ENCODE results near the gene ITGAV. TPM values are rescaled to one million over a fixed set of nuclear protein-coding genes. Genes with fewer than 3 reads are reported as not detected.

The ITGAV gene
- total RNA-seq, 4 donors from 2014 or later, result 100 to 127 (median 117) TPM

DNA sequence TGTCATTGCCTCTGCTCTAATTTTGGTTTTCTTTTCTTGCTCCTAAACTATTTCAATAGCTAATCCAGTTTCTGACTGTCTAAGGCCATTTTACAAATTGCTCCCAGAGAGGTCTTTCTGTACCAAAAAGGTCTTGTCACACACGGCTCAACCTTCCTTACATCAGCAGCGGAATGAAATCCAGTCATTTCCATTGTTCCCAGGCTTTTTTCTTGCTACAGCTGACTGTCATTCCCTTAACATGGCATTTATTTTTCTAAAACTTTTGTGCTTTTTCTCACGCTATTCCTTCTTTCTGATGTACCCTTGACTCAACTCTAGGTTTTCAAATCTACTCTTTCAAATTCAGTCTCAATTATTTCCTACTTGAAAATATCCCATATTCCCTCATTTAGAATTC is 128.3 kb downstream of the ITGAV start:
- H3K27ac ChIP-seq, result no peak overlapping the region
- H3K27me3 ChIP-seq, result no peaks in the 10 kb centered on the region
- no peaks in the 10 kb centered on the region for H3K9me3 ChIP-seq
- no peaks in the 10 kb centered on the region for H3K4me1 ChIP-seq
- TF ChIP-seq, protein P1, sequence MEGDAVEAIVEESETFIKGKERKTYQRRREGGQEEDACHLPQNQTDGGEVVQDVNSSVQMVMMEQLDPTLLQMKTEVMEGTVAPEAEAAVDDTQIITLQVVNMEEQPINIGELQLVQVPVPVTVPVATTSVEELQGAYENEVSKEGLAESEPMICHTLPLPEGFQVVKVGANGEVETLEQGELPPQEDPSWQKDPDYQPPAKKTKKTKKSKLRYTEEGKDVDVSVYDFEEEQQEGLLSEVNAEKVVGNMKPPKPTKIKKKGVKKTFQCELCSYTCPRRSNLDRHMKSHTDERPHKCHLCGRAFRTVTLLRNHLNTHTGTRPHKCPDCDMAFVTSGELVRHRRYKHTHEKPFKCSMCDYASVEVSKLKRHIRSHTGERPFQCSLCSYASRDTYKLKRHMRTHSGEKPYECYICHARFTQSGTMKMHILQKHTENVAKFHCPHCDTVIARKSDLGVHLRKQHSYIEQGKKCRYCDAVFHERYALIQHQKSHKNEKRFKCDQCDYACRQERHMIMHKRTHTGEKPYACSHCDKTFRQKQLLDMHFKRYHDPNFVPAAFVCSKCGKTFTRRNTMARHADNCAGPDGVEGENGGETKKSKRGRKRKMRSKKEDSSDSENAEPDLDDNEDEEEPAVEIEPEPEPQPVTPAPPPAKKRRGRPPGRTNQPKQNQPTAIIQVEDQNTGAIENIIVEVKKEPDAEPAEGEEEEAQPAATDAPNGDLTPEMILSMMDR (IDR thresholded peaks at IDR 0.05), result no peak
- TF ChIP-seq POLR2A (IDR thresholded peaks at IDR 0.05) (no peak), EP300 (IDR thresholded peaks at IDR 0.05) (no peak), POLR2AphosphoS5 (IDR thresholded peaks at IDR 0.05) (no peak)
- no peak for ATAC-seq
- no peaks in the 10 kb centered on the region for H3K36me3 ChIP-seq
- WGBS, 2 donors (ENCODE audit: low coverage in 1 of 2), result 88 to 98% methylated on average over 3 of the region's 3 CpGs
- H3K4me3 ChIP-seq, result no peak overlapping the region

DNA sequence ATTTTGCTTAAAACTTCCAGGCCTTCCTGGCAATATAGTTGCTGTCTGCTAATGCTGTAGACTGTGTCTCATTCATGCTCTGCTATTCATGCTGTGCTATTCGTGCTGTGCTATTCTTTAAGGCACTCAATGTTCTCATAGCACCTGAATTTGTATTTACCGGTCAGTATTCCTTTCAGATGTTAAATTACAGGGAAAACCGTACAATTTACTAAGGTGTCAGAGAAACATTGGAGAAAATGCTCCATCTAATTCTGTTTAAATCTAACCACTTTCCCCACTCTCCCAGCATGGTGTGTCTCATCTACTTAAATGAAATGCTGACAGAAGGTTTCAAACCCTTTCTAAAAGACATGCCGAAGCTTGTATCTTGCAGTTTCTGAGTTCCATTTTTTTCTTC is 129.0 kb downstream of the ITGAV start:
- ATAC-seq, result no peak
- Histone ChIP-seq H3K4me1 (no peaks in the 10 kb centered on the region), H3K27ac (no peak overlapping the region), H3K4me3 (no peak overlapping the region), H3K9me3 (no peaks in the 10 kb centered on the region), H3K27me3 (no peaks in the 10 kb centered on the region), H3K36me3 (no peaks in the 10 kb centered on the region)
- TF ChIP-seq POLR2AphosphoS5 (IDR thresholded peaks at IDR 0.05), result no peak
- no peak for TF ChIP-seq POLR2A (IDR thresholded peaks at IDR 0.05)
- no peak for TF ChIP-seq EP300 (IDR thresholded peaks at IDR 0.05)
- TF ChIP-seq, protein P1 (IDR thresholded peaks at IDR 0.05), result no peak
- 84 to 90% methylated on average over 4 of the region's 4 CpGs for WGBS, 2 donors (ENCODE audit: low coverage in 1 of 2)

DNA sequence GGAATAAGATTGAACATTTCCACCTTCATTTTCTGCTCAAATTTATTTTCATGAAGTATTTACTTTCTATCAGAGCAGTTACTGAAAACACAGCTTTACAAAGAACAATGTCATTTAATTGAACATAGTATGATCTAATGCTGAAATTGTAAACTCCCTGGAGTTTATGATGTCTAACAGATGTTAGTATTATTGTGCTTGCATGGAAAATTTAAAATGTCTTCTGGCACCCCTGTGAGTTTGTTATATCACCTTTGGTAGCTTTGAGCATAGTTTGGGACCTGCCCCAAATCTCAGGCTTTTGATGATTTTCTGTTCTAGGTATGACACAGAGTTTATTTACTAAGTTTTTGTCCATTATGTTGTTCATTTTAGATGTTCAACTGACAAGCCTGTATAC is 132.1 kb downstream of the ITGAV start:
- Histone ChIP-seq H3K27ac (no peak overlapping the region), H3K36me3 (no peaks in the 10 kb centered on the region), H3K4me3 (no peak overlapping the region), H3K27me3 (no peaks in the 10 kb centered on the region), H3K4me1 (no peaks in the 10 kb centered on the region), H3K9me3 (no peaks in the 10 kb centered on the region)
- TF ChIP-seq POLR2AphosphoS5 (IDR thresholded peaks at IDR 0.05) (no peak), POLR2A (IDR thresholded peaks at IDR 0.05) (no peak), EP300 (IDR thresholded peaks at IDR 0.05) (no peak)
- TF ChIP-seq, protein P1 (IDR thresholded peaks at IDR 0.05), result no peak
- ATAC-seq, result no peak

- WGBS, 2 donors (ENCODE audit: low coverage in 1 of 2), result 88 to 99% methylated on average over 2 to 7 of the region's 7 CpGs
- Histone ChIP-seq H3K9me3 (no peaks in the 10 kb centered on the region), H3K27ac (no peak overlapping the region), H3K27me3 (no peaks in the 10 kb centered on the region), H3K36me3 (no peaks in the 10 kb centered on the region), H3K4me3 (no peak overlapping the region), H3K4me1 (no peaks in the 10 kb centered on the region)
- TF ChIP-seq POLR2AphosphoS5 (IDR thresholded peaks at IDR 0.05) (no peak), EP300 (IDR thresholded peaks at IDR 0.05) (no peak), POLR2A (IDR thresholded peaks at IDR 0.05) (no peak)
- TF ChIP-seq, protein P1 (IDR thresholded peaks at IDR 0.05), result no peak
- no peak for ATAC-seq
These were observed 134.9 kb downstream of the ITGAV start for GRCh38 chr2:186724736-186725135.

DNA sequence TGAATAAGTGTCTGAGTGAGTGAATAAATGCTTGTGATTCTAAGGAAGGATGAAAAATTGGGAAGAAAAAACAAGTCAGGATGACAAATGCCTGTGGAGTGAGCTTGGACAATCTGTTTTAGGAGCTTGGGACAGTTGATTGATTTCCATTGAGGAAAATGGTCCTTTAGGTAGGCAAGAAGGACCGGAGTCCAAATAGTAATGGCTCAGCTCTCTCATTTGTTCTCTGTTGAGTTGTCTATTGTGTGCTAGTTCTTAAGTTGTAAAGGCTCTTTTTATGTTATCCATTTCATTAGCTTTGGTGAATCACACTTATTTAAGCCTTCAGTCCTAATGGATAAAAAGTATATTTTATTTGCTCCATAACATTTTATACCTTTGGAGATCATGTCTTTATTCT is 135.9 kb downstream of the ITGAV start:
- TF ChIP-seq EP300 (IDR thresholded peaks at IDR 0.05) (no peak), POLR2AphosphoS5 (IDR thresholded peaks at IDR 0.05) (no peak), POLR2A (IDR thresholded peaks at IDR 0.05) (no peak)
- TF ChIP-seq, protein P1 (IDR thresholded peaks at IDR 0.05), result no peak
- no peaks in the 10 kb centered on the region for H3K9me3 ChIP-seq
- 95 to 100% methylated on average over 1 of the region's 1 CpG for WGBS, 2 donors (ENCODE audit: low coverage in 1 of 2)
- no peak for ATAC-seq
- no peaks in the 10 kb centered on the region for H3K4me1 ChIP-seq
- no peaks in the 10 kb centered on the region for H3K27me3 ChIP-seq
- H3K36me3 ChIP-seq, result no peaks in the 10 kb centered on the region
- H3K27ac ChIP-seq, result no peak overlapping the region
- H3K4me3 ChIP-seq, result no peak overlapping the region

Measured in gastroesophageal sphincter (tissue), 4 donors.